HepG2 (cell line): Measurements from ENCODE around the gene PCDHA6. TPM values are rescaled to one million over a fixed set of nuclear protein-coding genes. Genes with fewer than 3 reads are reported as not detected.

ENCODE experiments used
- ATAC-seq: fragments of 200-7000 bp; cut with Tn5 transposase; 3 replicates; pipeline ENCODE4 v1.9.1; 2020; ENCODE audit warnings: mild to moderate bottlenecking, moderate library complexity
- BruUV-seq: library from RNA; stranded (reverse); fragments of 400-500 nt; replicated peaks from 2 replicates; lab custom pipeline; 2021; lab: Mats Ljungman, UMichigan
- CTCF ChIA-PET: fragments of 300-600 bp; formaldehyde crosslinking; extraction: SDS; loops from one replicate; lab custom pipeline; 2021; ENCODE audit warnings: low total read pairs, inconsistent platforms, low intra/inter-chr PET ratio; lab: Yijun Ruan, JAX
- POLR2A ChIA-PET: fragments of 350-600 bp; sonication (Branson Sonifier 250); formaldehyde crosslinking; loops from one replicate; lab custom pipeline; 2020; ENCODE audit warnings: antibody characterized with exemption, inconsistent platforms; lab: Yijun Ruan, JAX
- DNase-seq: peaks from one replicate; pipeline ENCODE4 v3.0.0-alpha.2; 2015; ENCODE audit warnings: low spot score
- FAIRE-seq: peaks from 3 replicates; lab custom pipeline; 2011; peaks lifted over from hg19 to GRCh38; lab: Jason Lieb, UNC
- H2AFZ ChIP-seq: one replicate; pipeline ENCODE4 v1.6.1; 2011; ENCODE audit warnings: low read length, inconsistent platforms
- H3K27ac ChIP-seq: fragments of 300-600 bp; 3 replicates; pipeline ENCODE4 v1.8.0; 2011; ENCODE audit warnings: mixed run types, mild to moderate bottlenecking, mixed read lengths, low read length, inconsistent platforms; ENCODE audit not compliant: insufficient read depth; ENCODE audit errors: extremely low read length
- H3K27me3 ChIP-seq, 2 experiments: fragments of 200-600 bp in 1 of 2; 2 replicates in 1 of 2; 3 replicates in 1 of 2; pipeline versions ENCODE4 v1.6.0 to v1.8.0; 2011; ENCODE audit warnings: low read length in 2 of 2, mild to moderate bottlenecking in 2 of 2, moderate library complexity in 2 of 2, inconsistent platforms in 1 of 2; ENCODE audit not compliant: insufficient read depth in 2 of 2, control insufficient read depth in 1 of 2
- H3K36me3 ChIP-seq, 2 experiments: fragments of 200-600 bp in 1 of 2; replicated peaks in 1 of 2; 2 replicates in 1 of 2; 3 replicates in 1 of 2; pipeline versions ENCODE4 v1.5.1 to v1.8.0; 2011; ENCODE audit warnings: low read length in 2 of 2, inconsistent platforms in 1 of 2; ENCODE audit not compliant: insufficient read depth in 2 of 2, control insufficient read depth in 1 of 2
- H3K4me1 ChIP-seq: 2 replicates; pipeline ENCODE4 v1.5.1; 2012; ENCODE audit warnings: low read length, inconsistent platforms; ENCODE audit not compliant: insufficient read depth
- H3K4me2 ChIP-seq: 2 replicates; pipeline ENCODE4 v1.6.0; 2011; ENCODE audit warnings: low read depth, low read length, inconsistent platforms
- H3K4me3 ChIP-seq, 3 experiments: fragments of 200-600 bp in 1 of 3; sonication (generic), shearing (Covaris generic) in 1 of 3; replicated peaks in 1 of 3; 2 replicates each; pipeline ENCODE4 v1.5.1; 2011 to 2016; ENCODE audit warnings: low read length in 3 of 3, inconsistent platforms in 2 of 3, low read depth in 2 of 3, mild to moderate bottlenecking in 2 of 3, control low read depth in 1 of 3, mixed read lengths in 1 of 3; ENCODE audit not compliant: insufficient read depth in 1 of 3
- H3K79me2 ChIP-seq: one replicate; pipeline ENCODE4 v1.6.1; 2011; ENCODE audit warnings: low read length, inconsistent platforms; ENCODE audit not compliant: insufficient read depth
- H3K9ac ChIP-seq: 2 replicates; pipeline ENCODE4 v1.6.0; 2011; ENCODE audit warnings: mild to moderate bottlenecking, low read depth, low read length, inconsistent platforms; ENCODE audit not compliant: insufficient read depth
- H3K9me3 ChIP-seq: 2 replicates; pipeline ENCODE4 v1.5.1; 2012; ENCODE audit warnings: mild to moderate bottlenecking, low read length
- H4K20me1 ChIP-seq: 2 replicates; pipeline ENCODE4 v1.6.0; 2011; ENCODE audit warnings: inconsistent platforms, mild to moderate bottlenecking, low read length, moderate library complexity; ENCODE audit not compliant: insufficient read depth
- FLYWCH1 ChIP-seq: sonication (generic); formaldehyde crosslinking; IDR thresholded peaks from 2 replicates; pipeline ENCODE4 v1.8.1; 2023; ENCODE audit warnings: mild to moderate bottlenecking, missing genetic modification reagents
- MBD4 ChIP-seq: IDR thresholded peaks from 2 replicates; pipeline ENCODE4 v1.6.1; 2012; ENCODE audit warnings: low read length, inconsistent platforms, borderline replicate concordance
- SETDB1 ChIP-seq: sonication (generic); formaldehyde crosslinking; IDR thresholded peaks from 2 replicates; pipeline ENCODE4 v1.5.1; 2020; ENCODE audit warnings: missing genetic modification reagents, mild to moderate bottlenecking, borderline replicate concordance
- SP2 ChIP-seq: sonication (generic); formaldehyde crosslinking; IDR thresholded peaks from 2 replicates; pipeline ENCODE4 v1.5.1; 2020; ENCODE audit warnings: mild to moderate bottlenecking, missing genetic modification reagents
- STAT6 ChIP-seq: sonication (generic); formaldehyde crosslinking; IDR thresholded peaks from 2 replicates; pipeline ENCODE4 v1.4.0; 2020; ENCODE audit warnings: missing genetic modification reagents, mild to moderate bottlenecking, borderline replicate concordance
- ZIK1 ChIP-seq: sonication (generic); formaldehyde crosslinking; IDR thresholded peaks from 2 replicates; pipeline ENCODE4 v1.5.0; 2020; ENCODE audit warnings: mild to moderate bottlenecking, low read depth, missing genetic modification reagents, borderline replicate concordance
- ZNF121 ChIP-seq: sonication (generic); formaldehyde crosslinking; IDR thresholded peaks from 2 replicates; pipeline ENCODE4 v1.5.0; 2020; ENCODE audit warnings: mild to moderate bottlenecking, missing genetic modification reagents
- ZNF292 ChIP-seq: sonication (generic); formaldehyde crosslinking; IDR thresholded peaks from 2 replicates; pipeline ENCODE4 v1.8.1; 2022; ENCODE audit warnings: mild to moderate bottlenecking, low read depth, missing genetic modification reagents, borderline replicate concordance
- ZNF615 ChIP-seq: sonication (generic); formaldehyde crosslinking; IDR thresholded peaks from 2 replicates; pipeline ENCODE4 v1.5.0; 2020; ENCODE audit warnings: mild to moderate bottlenecking, missing genetic modification reagents, borderline replicate concordance
- WGBS: methylation state at CpG from one replicate; pipeline ENCODE4 v1.1.6; 2017; ENCODE audit warnings: low lambda C conversion rate; 5-methylcytosine and 5-hydroxymethylcytosine counted together
- in situ Hi-C: cut with HindIII; loops from 2 replicates; pipeline ENCODE4 v1.10.0; 2017; ENCODE audit warnings: low pct_unique_long_range_greater_than_20kb; ENCODE audit not compliant: extremely low pct_ligation_motif_present
- intact Hi-C: fragments of 100-400 bp; cut with micrococcal nuclease; formaldehyde crosslinking; loops from one replicate; pipeline ENCODE4 v1.10.0; 2022; ENCODE audit not compliant: unreplicated experiment
- polyA plus RNA-seq, 8 experiments: library from polyadenylated mRNA; depleted of rRNA in 3 of 8; stranded (reverse) in 7 of 8; unstranded in 1 of 8; fragments of >200 nt; fragmentation: Illumina TruSeq in 4 of 8; extraction: Trizol in 4 of 8; gene quantifications; 2 replicates each; pipeline versions ENCODE4 v1.2.1 to v1.2.3, GENCODE V29; 2011 to 2016; ENCODE audit warnings: low read depth in 4 of 8, missing spikeins in 1 of 8, mixed read lengths in 1 of 8; ENCODE audit not compliant: insufficient read depth in 1 of 8
- total RNA-seq, 5 experiments: library from RNA; depleted of rRNA; stranded (reverse); fragments of >200 nt; fragmentation: Illumina TruSeq; extraction: Trizol; gene quantifications; 2 replicates each; pipeline ENCODE4 v1.2.3, GENCODE V29; 2016; ENCODE audit warnings: low read depth in 1 of 5
- TF ChIP-seq, protein P1 (sequence below): sonication (generic); formaldehyde crosslinking; IDR thresholded peaks from 2 replicates; pipeline ENCODE4 v1.5.0; 2020; ENCODE audit warnings: mild to moderate bottlenecking, missing genetic modification reagents, moderate library complexity

The PCDHA6 gene
- total and polyA plus RNA-seq, 2 of the 13 experiments (the other 11 are each of a cell fraction or from before 2014, with no cell fraction given): not detected

GRCh38 chr5:140796718-140797095 is 31.1 kb upstream of the PCDHA6 start (continued):
- TF ChIP-seq SP2 (CRISPR knock-in tag): no peak
- no peak for TF ChIP-seq FLYWCH1 (CRISPR knock-in tag)
- no peak for TF ChIP-seq SETDB1

DNA sequence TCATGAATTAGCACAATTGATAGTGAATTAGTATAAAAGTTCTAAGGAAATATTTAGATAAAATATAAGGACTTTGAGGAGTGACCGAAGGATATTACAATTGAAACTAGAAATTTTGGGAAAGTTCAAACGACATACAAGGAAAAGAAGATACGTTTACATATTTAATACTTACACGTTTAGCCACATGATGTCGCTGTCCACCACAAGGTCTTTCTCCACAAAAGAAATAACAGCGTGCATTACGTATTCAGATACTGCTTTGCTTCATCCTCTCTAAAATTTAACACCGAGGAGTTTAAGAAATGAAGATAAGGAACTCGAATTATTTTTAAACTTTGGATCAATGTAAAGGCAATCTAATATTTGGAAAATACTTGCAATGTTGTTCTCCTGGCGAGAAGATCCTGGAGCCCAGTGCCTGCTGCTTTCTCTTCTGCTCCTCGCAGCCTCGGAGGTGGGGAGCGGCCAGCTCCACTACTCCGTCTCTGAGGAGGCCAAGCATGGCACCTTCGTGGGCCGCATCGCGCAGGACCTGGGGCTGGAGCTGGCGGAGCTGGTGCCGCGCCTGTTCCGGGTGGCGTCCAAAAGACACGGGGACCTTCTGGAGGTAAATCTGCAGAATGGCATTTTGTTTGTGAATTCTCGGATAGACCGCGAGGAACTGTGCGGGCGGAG is 26.8 kb upstream of the PCDHA6 start, which contains the start of gene PCDHA3:
Gene PCDHA3, plus strand, starts transcription at position 242 of the 678 bp plus-strand sequence.
- Histone ChIP-seq H3K27ac (no peak within 1 kb of the TSS), H3K79me2 (no peaks in the 10 kb centered on the region), H3K4me2 (no peak within 1 kb of the TSS), H4K20me1 (no peaks in the 10 kb centered on the region), H3K36me3 (no peaks in the 10 kb centered on the region), H3K4me1 (no peaks in the 10 kb centered on the region), H3K9me3 (peaks cover 24% of the 10 kb centered on the region), H3K4me3 (no peak within 1 kb of the TSS), H3K27me3 (no peaks in the 10 kb centered on the region), H2AFZ (no peak within 1 kb of the TSS), H3K9ac (no peak within 1 kb of the TSS)
- in situ Hi-C loops (no loop called here), intact Hi-C loops (no loop called here)
- POLR2A ChIA-PET: no interaction called here
- no peak for ATAC-seq
- TF ChIP-seq STAT6 (CRISPR knock-in tag): no peak
- TF ChIP-seq ZIK1 (CRISPR knock-in tag): no peak
- no peak for TF ChIP-seq ZNF615 (CRISPR knock-in tag)
- TF ChIP-seq ZNF292 (CRISPR knock-in tag): no peak
- TF ChIP-seq, protein P1, sequence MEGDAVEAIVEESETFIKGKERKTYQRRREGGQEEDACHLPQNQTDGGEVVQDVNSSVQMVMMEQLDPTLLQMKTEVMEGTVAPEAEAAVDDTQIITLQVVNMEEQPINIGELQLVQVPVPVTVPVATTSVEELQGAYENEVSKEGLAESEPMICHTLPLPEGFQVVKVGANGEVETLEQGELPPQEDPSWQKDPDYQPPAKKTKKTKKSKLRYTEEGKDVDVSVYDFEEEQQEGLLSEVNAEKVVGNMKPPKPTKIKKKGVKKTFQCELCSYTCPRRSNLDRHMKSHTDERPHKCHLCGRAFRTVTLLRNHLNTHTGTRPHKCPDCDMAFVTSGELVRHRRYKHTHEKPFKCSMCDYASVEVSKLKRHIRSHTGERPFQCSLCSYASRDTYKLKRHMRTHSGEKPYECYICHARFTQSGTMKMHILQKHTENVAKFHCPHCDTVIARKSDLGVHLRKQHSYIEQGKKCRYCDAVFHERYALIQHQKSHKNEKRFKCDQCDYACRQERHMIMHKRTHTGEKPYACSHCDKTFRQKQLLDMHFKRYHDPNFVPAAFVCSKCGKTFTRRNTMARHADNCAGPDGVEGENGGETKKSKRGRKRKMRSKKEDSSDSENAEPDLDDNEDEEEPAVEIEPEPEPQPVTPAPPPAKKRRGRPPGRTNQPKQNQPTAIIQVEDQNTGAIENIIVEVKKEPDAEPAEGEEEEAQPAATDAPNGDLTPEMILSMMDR (CRISPR knock-in tag): peak; percentile 35
- TF ChIP-seq MBD4: no peak
- TF ChIP-seq ZNF121 (CRISPR knock-in tag): no peak
- peak; percentile 42 for FAIRE-seq
- BruUV-seq: no TSS peak
- DNase-seq: peak; percentile 9
- CTCF ChIA-PET: no interaction called here
- WGBS: 65% methylated on average over 29 of the region's 29 CpGs
